K562 (cell line): ENCODE measurements around the gene RGS3. TPM values are rescaled to one million over a fixed set of nuclear protein-coding genes. Genes with fewer than 3 reads are reported as not detected.

Experiments used
- ARID1B ChIP-seq: fragments of 450-650 bp; IDR thresholded peaks from 2 replicates; pipeline ENCODE4 v1.6.1; 2016; ENCODE audit warnings: antibody characterized with exemption, mild to moderate bottlenecking, inconsistent platforms
- CC2D1A ChIP-seq: fragments of 450-650 bp; IDR thresholded peaks from 2 replicates; pipeline ENCODE4 v1.6.1; 2017; ENCODE audit warnings: mild to moderate bottlenecking
- EHMT2 ChIP-seq: fragments of 450-650 bp; IDR thresholded peaks from 2 replicates; pipeline ENCODE4 v1.6.1; 2018; ENCODE audit warnings: antibody characterized with exemption
- EP300 ChIP-seq: IDR thresholded peaks from 2 replicates; pipeline ENCODE4 v1.6.1; 2012; ENCODE audit warnings: low read length, improper control_type of control experiment
- KDM4B ChIP-seq, 2 experiments: fragments of 450-650 bp in 1 of 2; sonication (generic) in 1 of 2; IDR thresholded peaks; 2 replicates each; pipeline ENCODE4 v1.6.1; 2016 to 2017; ENCODE audit warnings: borderline replicate concordance in 2 of 2, antibody characterized with exemption in 1 of 2, low read depth in 1 of 2, mild to moderate bottlenecking in 1 of 2
- POLR3A ChIP-seq: IDR thresholded peaks from 2 replicates; pipeline ENCODE4 v1.6.1; 2011; ENCODE audit warnings: borderline replicate concordance, mild to moderate bottlenecking, moderate library complexity; ENCODE audit not compliant: insufficient read length, insufficient read depth; ENCODE audit errors: extremely low read depth
- POU5F1 ChIP-seq: fragments of 150-350 bp; IDR thresholded peaks from 2 replicates; pipeline ENCODE4 v1.6.1; 2014; ENCODE audit warnings: borderline replicate concordance, low read length, low read depth, mild to moderate bottlenecking; ENCODE audit not compliant: partially characterized antibody
- THAP12 ChIP-seq: fragments of 250-450 bp; sonication (Bioruptor Pico); IDR thresholded peaks from 2 replicates; pipeline ENCODE4 v1.9.0; 2021; ENCODE audit warnings: mild to moderate bottlenecking, inconsistent platforms
- ZBTB40 ChIP-seq, 2 experiments: fragments of 450-650 bp in 1 of 2; sonication (generic) in 1 of 2; formaldehyde crosslinking in 1 of 2; IDR thresholded peaks; 2 replicates each; pipeline versions ENCODE4 v1.7.1 to v1.9.0; 2016 to 2022; ENCODE audit warnings: inconsistent platforms in 1 of 2, mild to moderate bottlenecking in 1 of 2, missing genetic modification reagents in 1 of 2
- ZC3H4 ChIP-seq: sonication (generic); formaldehyde crosslinking; IDR thresholded peaks from 2 replicates; pipeline ENCODE4 v1.9.0; 2021; ENCODE audit warnings: missing genetic modification reagents, borderline replicate concordance
- ZNF212 ChIP-seq: fragments of 450-650 bp; formaldehyde crosslinking; IDR thresholded peaks from 2 replicates; pipeline ENCODE4 v1.4.0; 2020; ENCODE audit warnings: mild to moderate bottlenecking
- ZNF644 ChIP-seq: fragments of 200-800 bp; sonication (Bioruptor generic); IDR thresholded peaks from 2 replicates; pipeline ENCODE4 v1.6.1; 2016; ENCODE audit warnings: low read depth, missing genetic modification characterization, missing compliant biosample characterization
- ZNF655 ChIP-seq: fragments of 250-450 bp; sonication (Bioruptor Pico); IDR thresholded peaks from 2 replicates; pipeline ENCODE4 v1.5.0; 2021
- polyA plus RNA-seq, 8 experiments: library from polyadenylated mRNA; depleted of rRNA in 4 of 8; stranded (reverse) in 5 of 8; unstranded in 3 of 8; fragments of >200 nt; fragmentation: Nextera tagmentation in 2 of 8; fragmentation: Illumina TruSeq in 1 of 8; extraction: Ambion mirVana in 2 of 8; extraction: Trizol in 1 of 8; gene quantifications; 2 replicates each; pipeline versions ENCODE4 v1.2.1 to v1.2.3, GENCODE V29; 2011 to 2014; ENCODE audit warnings: inconsistent platforms in 1 of 8, missing spikeins in 1 of 8
- total RNA-seq, 7 experiments: library from RNA; depleted of rRNA in 6 of 7; stranded (reverse); fragments of >200 nt in 6 of 7; fragmentation: Illumina TruSeq in 2 of 7; extraction: Trizol in 2 of 7; gene quantifications; 2 replicates each; pipeline versions ENCODE4 v1.2.1 to v1.2.3, GENCODE V29; 2011 to 2021; ENCODE audit warnings: low replicate concordance in 1 of 7

RGS3 gene
- total and polyA plus RNA-seq, 9 of the 15 experiments (the other 6 are each of a cell fraction or from before 2014, with no cell fraction given) = 0.08 to 2.9 (median 0.95) TPM

- TF ChIP-seq ZBTB40 (IDR thresholded peaks at IDR 0.05) (no peak), ZBTB40 (CRISPR knock-in tag; IDR thresholded peaks at IDR 0.05) (no peak), EP300 (no peak), CC2D1A (no peak), ZNF655 (CRISPR knock-in tag) (no peak), POLR3A (no peak), ZC3H4 (CRISPR knock-in tag) (no peak), EHMT2 (no peak), ZNF644 (tag) (no peak), KDM4B (IDR thresholded peaks at IDR 0.05; ENCODE audit: borderline replicate concordance in 2 of 2, low read depth in 1 of 2) (no peak), THAP12 (no peak), ARID1B (peak; percentile 43; the same call in 1 of the 2 replicates), ZNF212 (CRISPR knock-in tag) (no peak), POU5F1 (no peak)
Observed at GRCh38 chr9:113602126-113603047, 138.9 kb downstream of the RGS3 start (continued).
